ENCODE measurements around the gene PACS2. TPM values are rescaled to one million over a fixed set of nuclear protein-coding genes. Genes with fewer than 3 reads are reported as not detected.

Gene PACS2
- total and polyA plus RNA-seq, 2 donors (not counting 1 experiment from before 2014, with no cell fraction given): 65.6 to 70.7 TPM

DNA sequence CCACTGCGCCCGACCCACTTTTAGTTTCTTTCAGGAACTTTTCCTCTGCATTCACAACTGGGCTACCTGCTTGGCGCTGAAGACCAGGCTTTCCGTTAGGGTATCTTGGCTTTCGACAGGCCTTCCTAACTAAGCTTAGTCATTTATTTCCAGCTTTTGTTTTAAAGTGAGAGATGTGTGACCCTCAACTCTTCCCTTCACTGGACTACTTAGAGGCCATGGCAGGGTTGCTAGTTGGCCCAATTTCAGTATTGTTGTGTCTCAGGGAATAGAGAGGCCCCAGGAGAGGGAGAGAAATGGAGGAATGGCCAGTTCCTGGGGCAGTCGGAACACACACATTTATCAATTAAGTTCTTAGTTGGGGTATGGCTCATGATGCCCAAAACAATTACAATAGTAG, 115.5 kb downstream of the PACS2 start:
- Histone ChIP-seq H3K9me3 (ENCODE audit: control extremely low read depth in 1 of 3, control insufficient read depth in 2 of 3, insufficient read depth in 1 of 3, low read length in 2 of 3) (peaks cover 0 to 16% (median 2%) of the 10 kb centered on the region in 3 donors), H3K27ac (ENCODE audit: low read length in 2 of 2) (no peak overlapping the region), H2AFZ (ENCODE audit: insufficient read depth, low read depth, low read length, poor library complexity, severe bottlenecking) (no peak overlapping the region), H3K4me2 (replicated peaks; ENCODE audit: low read depth, low read length, poor library complexity, severe bottlenecking) (no peak overlapping the region), H3K79me2 (ENCODE audit: control insufficient read depth, insufficient read depth, low read length) (peaks cover 59% of the 10 kb centered on the region), H3K9ac (ENCODE audit: low read length) (no peak overlapping the region), H3K27me3 (replicated peaks in 1 of 4; ENCODE audit: control extremely low read depth in 1 of 4, control insufficient read depth in 3 of 4, insufficient read depth in 4 of 4, low read length in 3 of 4) (no peaks in the 10 kb centered on the region), H3K4me1 (ENCODE audit: control insufficient read depth in 2 of 2, insufficient read depth in 2 of 2, low read length in 2 of 2) (no peaks in the 10 kb centered on the region), H3K36me3 (replicated peaks in 1 of 2; ENCODE audit: control extremely low read depth in 1 of 2, control insufficient read depth in 1 of 2, extremely low read depth in 1 of 2, insufficient read depth in 2 of 2, low read length in 1 of 2) (peaks cover 0 to 16% of the 10 kb centered on the region in 2 experiments), H3K4me3 (ENCODE audit: control extremely low read depth in 1 of 5, extremely low read depth in 1 of 5, insufficient read depth in 1 of 5, low read depth in 2 of 5, low read length in 4 of 5) (no peak overlapping the region), H4K20me1 (ENCODE audit: control insufficient read depth, insufficient read depth, low read length, poor library complexity, severe bottlenecking) (peaks cover 59% of the 10 kb centered on the region)
- Mint-ChIP-seq H3K9me3 (ENCODE audit: insufficient read depth) (peaks cover 2% of the 10 kb centered on the region), H3K4me1 (peaks cover 11% of the 10 kb centered on the region), H3K27ac (no peak overlapping the region), H3K27me3 (no peaks in the 10 kb centered on the region), H3K4me3 (no peak overlapping the region)
- ATAC-seq (ENCODE audit: low read depth) (no peak), DNase-seq (no peak)
- WGBS (ENCODE audit: insufficient coverage): 100% methylated on average over 2 of the region's 6 CpGs
- CTCF ChIA-PET: no interaction called here
- POLR2A ChIA-PET: interaction anchor here (0.6 to 0.7 kb wide), 2 partner anchors 8 to 1126 kb away, joined by 3 to 7 read pairs; no protein-coding TSS in a partner anchor
- intact Hi-C loops (cut with micrococcal nuclease): no loop called here
- TF ChIP-seq EZH2 (IDR thresholded peaks at IDR 0.05; ENCODE audit: borderline replicate concordance, insufficient read depth, low read depth, low read length, poor library complexity, severe bottlenecking) (no peak), CTCF (IDR thresholded peaks at IDR 0.05) (no peak)

- ChIA-PET POLR2A (no interaction called here), CTCF (no interaction called here)
- Histone ChIP-seq H3K27ac (ENCODE audit: low read length in 2 of 2) (no peak overlapping the region), H3K27me3 (replicated peaks in 1 of 4; ENCODE audit: control extremely low read depth in 1 of 4, control insufficient read depth in 3 of 4, insufficient read depth in 4 of 4, low read length in 3 of 4) (no peaks in the 10 kb centered on the region), H3K4me3 (ENCODE audit: control extremely low read depth in 1 of 5, extremely low read depth in 1 of 5, insufficient read depth in 1 of 5, low read depth in 2 of 5, low read length in 4 of 5) (no peak overlapping the region), H3K36me3 (replicated peaks in 1 of 2; ENCODE audit: control extremely low read depth in 1 of 2, control insufficient read depth in 1 of 2, extremely low read depth in 1 of 2, insufficient read depth in 2 of 2, low read length in 1 of 2) (peaks cover 0 to 16% of the 10 kb centered on the region in 2 experiments), H2AFZ (ENCODE audit: insufficient read depth, low read depth, low read length, poor library complexity, severe bottlenecking) (no peak overlapping the region), H3K4me2 (replicated peaks; ENCODE audit: low read depth, low read length, poor library complexity, severe bottlenecking) (no peak overlapping the region), H3K9ac (ENCODE audit: low read length) (no peak overlapping the region), H3K4me1 (ENCODE audit: control insufficient read depth in 2 of 2, insufficient read depth in 2 of 2, low read length in 2 of 2) (peaks cover 0 to under 1% of the 10 kb centered on the region in 2 donors), H4K20me1 (ENCODE audit: control insufficient read depth, insufficient read depth, low read length, poor library complexity, severe bottlenecking) (peaks cover 59% of the 10 kb centered on the region), H3K9me3 (ENCODE audit: control extremely low read depth in 1 of 3, control insufficient read depth in 2 of 3, insufficient read depth in 1 of 3, low read length in 2 of 3) (peaks cover 0 to 16% (median 2%) of the 10 kb centered on the region in 3 donors), H3K79me2 (ENCODE audit: control insufficient read depth, insufficient read depth, low read length) (peaks cover 59% of the 10 kb centered on the region)
- WGBS (ENCODE audit: insufficient coverage): 100% methylated on average over 1 of the region's 9 CpGs
- H3K4me1 Mint-ChIP-seq: peaks cover 13% of the 10 kb centered on the region
- H3K9me3 Mint-ChIP-seq (ENCODE audit: insufficient read depth): peaks cover 2% of the 10 kb centered on the region
- intact Hi-C loops (cut with micrococcal nuclease): no loop called here
- no peak for DNase-seq
- ATAC-seq (ENCODE audit: low read depth): no peak
- TF ChIP-seq CTCF (IDR thresholded peaks at IDR 0.05): no peak
- H3K4me3 Mint-ChIP-seq: no peak overlapping the region
- no peaks in the 10 kb centered on the region for H3K27me3 Mint-ChIP-seq
- H3K27ac Mint-ChIP-seq: no peak overlapping the region
These were observed 116.0 kb downstream of the PACS2 start for GRCh38 chr14:105430565-105430964.
